ENCODE measurements around the gene PDE11A. TPM values are rescaled to one million over a fixed set of nuclear protein-coding genes. Genes with fewer than 3 reads are reported as not detected.

Gene PDE11A
- total and polyA plus RNA-seq, 2 of the 8 experiments (the other 6 are each of a cell fraction or from before 2014, with no cell fraction given) = 0.19 to 0.23 TPM

DNA sequence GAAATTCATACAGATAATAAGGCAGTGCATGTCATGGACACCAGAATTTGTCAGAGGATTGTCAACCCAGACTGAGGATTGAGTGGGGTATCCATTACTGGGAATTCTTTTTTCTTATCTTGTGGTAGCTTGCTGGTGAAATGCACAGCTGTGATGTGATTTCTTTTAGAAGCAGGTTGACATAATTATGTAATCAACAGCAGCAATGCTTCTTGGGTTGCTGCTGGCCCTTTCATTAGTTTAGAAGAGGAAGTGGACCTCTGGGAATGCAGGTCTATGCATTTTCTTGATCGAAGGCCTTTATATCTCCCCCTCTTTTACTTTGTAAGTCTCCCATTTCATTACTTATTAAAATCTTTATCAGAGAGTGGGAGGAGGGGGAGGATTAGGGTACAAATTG is 360.1 kb downstream of the PDE11A start (continued):
- TF ChIP-seq POLR2AphosphoS5 (IDR thresholded peaks at IDR 0.05; ENCODE audit: low read depth, low read length) = no peak
- TF ChIP-seq BACH1 (IDR thresholded peaks at IDR 0.05; ENCODE audit: low read length) = no peak
- no peak for TF ChIP-seq E2F6 (IDR thresholded peaks at IDR 0.05)

Data from H1 (cell line).